NT2/D1 (cell line): Measurements from ENCODE around the gene AKR1C4.

ENCODE experiments used
- DNase-seq: peaks from one replicate; pipeline ENCODE4 v3.0.0-alpha.2; 2011; ENCODE audit warnings: low read depth, low spot score
- H3K27me3 ChIP-seq: 2 replicates; pipeline ENCODE4 v1.6.0; 2011; ENCODE audit warnings: mild to moderate bottlenecking; ENCODE audit not compliant: insufficient read length, insufficient read depth
- H3K36me3 ChIP-seq: 2 replicates; pipeline ENCODE4 v1.6.1; 2011; ENCODE audit warnings: mild to moderate bottlenecking, low read length, mixed read lengths; ENCODE audit not compliant: insufficient read depth, insufficient read length
- H3K4me1 ChIP-seq: 2 replicates; pipeline ENCODE4 v1.5.1; 2011; ENCODE audit not compliant: insufficient read depth, insufficient read length
- H3K4me3 ChIP-seq: 2 replicates; pipeline ENCODE4 v1.5.1; 2011; ENCODE audit warnings: low read depth; ENCODE audit not compliant: insufficient read length
- H3K9ac ChIP-seq: 2 replicates; pipeline ENCODE4 v1.6.0; 2011; ENCODE audit warnings: low read depth; ENCODE audit not compliant: insufficient read length
- H3K9me3 ChIP-seq: 2 replicates; pipeline ENCODE4 v1.5.1; 2011; ENCODE audit warnings: mild to moderate bottlenecking, low read length; ENCODE audit not compliant: insufficient read depth
- SUZ12 ChIP-seq: IDR thresholded peaks from 2 replicates; pipeline ENCODE4 v1.6.1; 2011; ENCODE audit not compliant: insufficient read length, insufficient read depth; ENCODE audit errors: extremely low read depth
- YY1 ChIP-seq: IDR thresholded peaks from 2 replicates; pipeline ENCODE4 v1.6.1; 2011; ENCODE audit not compliant: insufficient read length, insufficient read depth
- ZNF274 ChIP-seq: IDR thresholded peaks from 2 replicates; pipeline ENCODE4 v1.6.1; 2011; ENCODE audit warnings: mild to moderate bottlenecking, low read depth, low read length

The AKR1C4 gene

DNA sequence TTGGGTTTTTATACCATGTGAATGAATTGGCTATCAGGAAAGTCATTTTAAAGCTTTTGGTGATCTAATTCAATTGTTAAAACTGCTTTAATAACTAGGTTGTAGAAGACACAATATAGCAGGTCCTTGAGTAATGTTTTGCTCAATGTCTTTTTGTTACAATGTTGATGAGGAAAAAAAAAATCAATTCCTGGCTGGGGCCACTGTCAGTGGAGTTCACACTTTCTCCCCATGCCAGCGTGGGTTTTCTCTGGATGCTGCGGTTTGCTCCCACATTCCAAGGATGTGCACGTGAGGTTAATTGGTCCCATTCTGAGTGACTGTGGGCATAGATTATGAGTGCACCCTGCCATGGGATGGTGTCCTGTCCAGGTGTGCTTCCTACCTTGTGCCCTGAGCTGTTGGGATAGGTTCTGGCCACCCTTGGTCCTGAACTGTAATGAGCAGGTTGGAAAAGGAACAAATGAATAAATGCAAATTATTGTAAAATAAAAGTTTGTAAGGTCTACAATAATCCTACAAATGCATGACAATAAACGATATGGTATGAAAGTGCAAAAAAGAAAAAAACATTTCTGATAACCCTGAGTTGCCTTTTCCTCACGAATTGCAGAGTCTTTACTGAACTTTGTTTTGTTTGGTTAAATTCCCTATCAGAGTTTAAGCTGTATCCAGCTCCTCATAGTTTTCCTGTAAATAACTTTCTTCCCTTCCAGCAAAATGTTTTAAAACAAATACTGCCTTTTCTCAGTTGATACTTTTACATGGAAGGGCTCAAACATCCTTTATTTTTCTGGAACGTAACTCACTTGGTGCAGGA lies 62.7 kb downstream of the AKR1C4 start:
- Histone ChIP-seq H3K9ac (no peak overlapping the region), H3K9me3 (no peaks in the 10 kb centered on the region; the same call in 1 of the 2 replicates), H3K36me3 (no peaks in the 10 kb centered on the region), H3K4me1 (no peaks in the 10 kb centered on the region), H3K4me3 (no peak overlapping the region), H3K27me3 (no peaks in the 10 kb centered on the region)
- no peak for TF ChIP-seq YY1
- TF ChIP-seq SUZ12, result no peak
- no peak for TF ChIP-seq ZNF274
- no peak for DNase-seq

GRCh38 chr10:5259952-5260578 lies 63.4 kb downstream of the AKR1C4 start:
- no peaks in the 10 kb centered on the region; the same call in 1 of the 2 replicates for H3K9me3 ChIP-seq
- TF ChIP-seq SUZ12 (no peak), YY1 (no peak), ZNF274 (no peak)
- H3K4me1 ChIP-seq, result no peaks in the 10 kb centered on the region
- DNase-seq, result no peak
- H3K27me3 ChIP-seq, result no peaks in the 10 kb centered on the region
- no peak overlapping the region for H3K9ac ChIP-seq
- no peak overlapping the region for H3K4me3 ChIP-seq
- H3K36me3 ChIP-seq, result no peaks in the 10 kb centered on the region

DNA sequence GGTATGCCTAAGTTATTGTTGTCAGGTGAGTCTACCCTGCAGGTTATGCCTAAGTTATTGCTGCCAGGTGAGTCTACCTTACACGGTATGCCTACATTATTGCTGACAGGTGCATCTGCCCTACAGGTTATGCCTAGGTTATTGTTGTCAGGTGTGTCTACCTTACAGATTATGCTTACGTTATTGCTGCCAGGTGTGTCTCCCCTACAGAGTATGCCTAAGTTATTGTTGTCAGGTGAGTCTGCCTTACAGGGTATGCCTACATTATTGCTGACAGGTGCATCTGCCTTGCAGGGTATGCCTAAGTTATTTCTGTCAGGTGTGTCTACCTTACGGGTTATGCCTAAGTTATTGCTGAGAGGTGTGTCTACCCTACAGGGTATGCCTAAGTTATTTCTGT lies 64.2 kb downstream of the AKR1C4 start:
- Histone ChIP-seq H3K36me3 (no peaks in the 10 kb centered on the region), H3K4me1 (no peaks in the 10 kb centered on the region), H3K27me3 (no peaks in the 10 kb centered on the region), H3K9ac (no peak overlapping the region), H3K4me3 (no peak overlapping the region), H3K9me3 (no peaks in the 10 kb centered on the region; the same call in 1 of the 2 replicates)
- DNase-seq, result no peak
- TF ChIP-seq SUZ12 (no peak), ZNF274 (no peak), YY1 (no peak)

DNA sequence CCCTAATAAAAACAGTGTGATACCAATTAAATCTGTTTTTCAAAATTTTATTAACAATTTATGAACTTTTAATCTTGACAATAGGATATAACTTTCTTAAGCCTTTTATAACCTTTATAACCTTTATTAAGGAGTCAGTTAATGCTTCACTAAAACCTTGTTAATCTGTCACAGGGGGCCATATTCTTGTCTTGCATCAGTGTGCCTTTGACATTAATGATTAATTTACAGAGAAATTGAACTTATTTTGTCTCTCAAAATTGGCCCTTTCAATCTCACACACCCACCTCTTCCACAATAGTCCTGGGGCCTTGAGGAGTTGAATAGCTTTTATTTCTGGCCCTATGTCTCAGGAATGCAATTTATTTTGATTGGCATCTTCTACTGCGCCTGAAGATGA lies 68.5 kb downstream of the AKR1C4 start:
- no peak overlapping the region for H3K4me3 ChIP-seq
- H3K4me1 ChIP-seq, result no peaks in the 10 kb centered on the region
- no peak for DNase-seq

DNA sequence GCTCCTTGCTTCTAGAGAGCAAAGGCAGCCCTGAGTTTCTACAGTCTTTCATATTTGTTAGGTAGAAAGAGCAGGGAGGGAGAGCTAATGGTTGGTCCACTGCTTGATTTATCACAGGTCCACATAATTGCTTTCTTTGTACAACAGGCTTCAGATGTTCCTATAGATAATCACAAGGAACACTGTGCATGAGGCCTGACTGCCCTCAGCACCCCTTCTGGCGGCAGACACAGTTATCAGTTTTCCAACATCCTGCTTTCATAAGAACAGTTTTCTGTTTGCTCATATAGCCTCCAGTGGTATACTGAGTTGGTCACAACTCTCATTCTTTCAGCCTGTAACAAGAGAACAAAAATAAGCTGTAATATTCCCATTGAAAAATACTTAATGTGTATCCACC lies 69.7 kb downstream of the AKR1C4 start:
- Histone ChIP-seq H3K9ac (no peak overlapping the region), H3K4me3 (no peak overlapping the region), H3K36me3 (no peaks in the 10 kb centered on the region), H3K27me3 (no peaks in the 10 kb centered on the region), H3K4me1 (no peaks in the 10 kb centered on the region), H3K9me3 (no peaks in the 10 kb centered on the region; the same call in 1 of the 2 replicates)
- DNase-seq, result no peak
- TF ChIP-seq SUZ12 (no peak), ZNF274 (no peak), YY1 (no peak)

More for the DNA sequence above, 68.5 kb downstream of the AKR1C4 start:
- TF ChIP-seq YY1 (no peak), SUZ12 (no peak), ZNF274 (no peak)
- Histone ChIP-seq H3K27me3 (no peaks in the 10 kb centered on the region), H3K9me3 (no peaks in the 10 kb centered on the region; the same call in 1 of the 2 replicates), H3K36me3 (no peaks in the 10 kb centered on the region), H3K9ac (no peak overlapping the region)

DNA sequence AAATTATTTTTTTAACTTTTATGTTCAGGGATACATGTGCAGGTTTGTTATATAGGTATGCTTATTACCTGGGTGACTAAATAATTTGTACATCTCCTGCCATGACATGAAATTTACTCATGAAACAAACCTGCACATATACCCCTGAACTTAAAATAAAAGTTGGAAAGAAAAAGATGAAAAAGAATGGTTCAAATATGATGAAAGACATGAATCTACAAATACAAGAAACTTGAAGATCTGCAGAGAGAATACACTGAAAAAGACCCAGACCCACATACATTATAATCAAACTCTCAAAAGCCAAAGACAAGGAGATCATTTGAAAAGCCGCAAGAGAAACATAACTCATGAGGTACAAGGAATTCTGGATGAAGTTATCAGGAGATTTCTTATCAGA lies 70.2 kb downstream of the AKR1C4 start:
- TF ChIP-seq SUZ12 (no peak), YY1 (no peak), ZNF274 (no peak)
- no peaks in the 10 kb centered on the region; the same call in 1 of the 2 replicates for H3K9me3 ChIP-seq
- no peaks in the 10 kb centered on the region for H3K4me1 ChIP-seq
- H3K27me3 ChIP-seq, result no peaks in the 10 kb centered on the region
- H3K9ac ChIP-seq, result no peak overlapping the region
- no peak overlapping the region for H3K4me3 ChIP-seq
- no peak for DNase-seq
- H3K36me3 ChIP-seq, result no peaks in the 10 kb centered on the region

DNA sequence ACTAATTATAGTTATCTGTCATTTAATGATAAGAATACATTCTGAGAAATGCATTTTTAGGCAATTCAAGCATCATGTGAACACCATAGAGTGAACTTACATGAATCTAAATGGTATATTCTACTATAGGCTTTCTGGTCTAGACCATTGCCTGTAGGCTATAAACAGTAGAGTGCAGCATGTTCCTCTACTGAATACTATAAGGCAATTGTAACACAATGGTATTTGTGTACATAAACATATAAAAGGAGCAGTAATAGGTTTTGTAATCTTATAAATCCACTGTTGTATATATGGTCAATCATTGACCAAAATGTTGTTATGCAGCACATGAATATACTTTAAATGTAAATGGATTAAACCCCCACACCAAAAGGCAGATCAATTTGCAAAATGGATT lies 71.6 kb downstream of the AKR1C4 start:
- Histone ChIP-seq H3K27me3 (no peaks in the 10 kb centered on the region), H3K4me3 (no peak overlapping the region), H3K36me3 (no peaks in the 10 kb centered on the region), H3K9ac (no peak overlapping the region), H3K4me1 (no peaks in the 10 kb centered on the region), H3K9me3 (no peaks in the 10 kb centered on the region; the same call in 1 of the 2 replicates)
- no peak for TF ChIP-seq SUZ12
- no peak for TF ChIP-seq YY1
- TF ChIP-seq ZNF274, result no peak
- no peak for DNase-seq
